Stimulated activated CD8-positive, alpha-beta memory T cell treated with anti-CD3 and anti-CD28 coated beads, Interleukin-12 subunit alpha, Interleukin-12 subunit beta, amount 100 ng/mL, for 4 hours (primary cell): ENCODE data around the gene PHKA2.
"Not testable (repeated sequence)": the region's sequence is repeated elsewhere in the genome, so short reads cannot be mapped to it uniquely, and the experiment has no call there.

Experiments
- DNase-seq: peaks from one replicate; pipeline ENCODE4 v3.0.0-alpha.2; 2020; ENCODE audit warnings: low read depth

Gene PHKA2

DNA sequence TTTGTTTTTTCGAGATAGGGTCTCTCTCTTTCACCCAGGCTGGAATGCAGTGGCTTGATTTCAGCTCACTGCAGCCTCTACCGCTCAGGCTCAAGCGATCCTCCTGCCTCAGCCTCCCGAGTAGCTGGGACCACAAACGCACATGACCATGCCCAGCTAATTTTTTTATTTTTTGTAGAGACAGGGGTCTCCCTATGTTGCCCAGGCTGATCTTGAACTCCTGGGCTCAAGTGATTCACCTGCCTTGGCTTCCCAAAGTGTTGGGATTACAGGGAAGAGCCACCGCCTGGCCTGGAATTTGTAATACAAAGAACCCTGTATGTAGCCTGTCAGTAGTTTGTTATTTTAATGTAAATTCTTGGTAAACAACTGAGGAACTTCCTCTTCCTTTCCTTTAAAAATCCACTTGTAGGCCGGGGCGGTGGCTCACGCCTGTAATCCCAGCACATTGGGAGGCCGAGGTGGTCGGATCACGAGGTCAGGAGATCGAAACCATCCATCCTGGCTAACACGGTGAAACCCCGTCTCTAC lies 119.5 kb downstream of the PHKA2 start:
- DNase-seq: no peak

DNA sequence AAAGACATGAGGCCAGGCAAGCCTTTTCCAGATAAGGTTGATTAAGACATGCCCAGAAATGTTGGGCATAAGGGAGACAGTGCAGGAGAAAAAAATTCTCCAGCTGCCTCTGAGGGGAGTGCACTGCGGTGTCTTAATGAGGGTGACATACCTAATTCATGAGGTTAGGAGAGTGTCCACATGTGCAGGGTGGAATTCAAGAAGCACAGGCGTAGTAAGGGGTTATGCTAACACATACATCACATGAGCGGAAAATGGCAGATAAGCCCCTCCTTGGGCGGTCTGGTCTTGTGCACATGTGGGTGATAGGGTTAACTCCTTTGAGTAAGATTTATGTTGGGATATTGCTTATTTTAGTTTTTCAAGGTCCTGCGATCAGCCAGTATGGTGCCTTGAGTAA lies 122.4 kb downstream of the PHKA2 start:
- DNase-seq: no peak

GRCh38 chrX:18856645-18856997 lies 127.3 kb downstream of the PHKA2 start:
- DNase-seq: no peak

GRCh38 chrX:18855919-18856644 lies 127.8 kb downstream of the PHKA2 start:
- no peak for DNase-seq

DNA sequence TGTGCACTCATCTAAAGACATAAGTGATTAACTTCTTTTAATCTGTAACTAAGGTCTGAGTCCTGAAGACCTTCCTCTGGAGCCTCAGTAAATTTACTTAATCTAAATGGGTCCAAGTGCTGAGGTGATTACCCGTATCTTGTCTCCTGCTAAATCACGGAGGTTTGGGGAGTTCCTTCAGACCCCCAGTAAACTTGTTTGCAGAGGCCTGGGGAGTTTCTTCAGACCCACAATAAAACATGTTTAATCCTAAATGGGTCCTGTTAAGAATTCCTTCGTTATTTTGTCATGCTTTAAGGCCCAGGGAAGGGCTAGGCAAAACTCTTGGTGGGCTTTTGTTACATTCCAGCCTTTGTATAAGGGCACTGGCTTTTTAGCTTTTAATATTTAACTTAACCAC lies 136.0 kb downstream of the PHKA2 start:
- DNase-seq: not testable (repeated sequence)
